ENCODE data around the gene LCP1.

GRCh38 chr13:46185634-46186033, 3.7 kb upstream of the LCP1 start:
- TF ChIP-seq ZNF256 (CRISPR knock-in tag; conservative IDR thresholded peaks at IDR 0.05) (no peak), RBAK (CRISPR knock-in tag; IDR thresholded peaks at IDR 0.05) (no peak), FOXM1 (CRISPR knock-in tag; IDR thresholded peaks at IDR 0.05) (no peak), WIZ (CRISPR knock-in tag; IDR thresholded peaks at IDR 0.05) (no peak), FLYWCH1 (CRISPR knock-in tag; IDR thresholded peaks at IDR 0.05) (no peak), DNMT3B (CRISPR knock-in tag; conservative IDR thresholded peaks at IDR 0.05) (no peak), CTCF (CRISPR knock-in tag; IDR thresholded peaks at IDR 0.05) (no peak)
